Measurements from ENCODE around the gene ZMAT3.

The ZMAT3 gene

DNA sequence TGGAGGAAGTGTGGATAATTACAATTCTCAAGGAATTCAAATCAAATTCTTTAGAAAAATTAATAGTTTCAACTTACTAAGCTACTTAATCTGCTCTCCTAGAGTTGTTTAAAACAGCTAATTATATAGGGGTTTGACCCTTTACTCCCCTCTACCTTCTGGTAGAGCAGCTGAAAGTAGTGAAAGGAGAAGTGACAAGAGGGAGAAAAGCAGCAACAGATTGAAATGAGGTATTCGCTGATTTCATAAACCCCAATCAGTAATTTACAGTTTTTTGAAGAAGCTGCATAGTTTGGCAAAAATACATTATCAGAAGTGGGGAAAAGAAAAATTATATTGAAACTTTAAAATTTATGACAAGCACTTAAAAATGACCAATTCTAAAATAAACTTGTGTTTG is 52.8 kb downstream of the ZMAT3 start:
- DNase-seq: no peak

DNA sequence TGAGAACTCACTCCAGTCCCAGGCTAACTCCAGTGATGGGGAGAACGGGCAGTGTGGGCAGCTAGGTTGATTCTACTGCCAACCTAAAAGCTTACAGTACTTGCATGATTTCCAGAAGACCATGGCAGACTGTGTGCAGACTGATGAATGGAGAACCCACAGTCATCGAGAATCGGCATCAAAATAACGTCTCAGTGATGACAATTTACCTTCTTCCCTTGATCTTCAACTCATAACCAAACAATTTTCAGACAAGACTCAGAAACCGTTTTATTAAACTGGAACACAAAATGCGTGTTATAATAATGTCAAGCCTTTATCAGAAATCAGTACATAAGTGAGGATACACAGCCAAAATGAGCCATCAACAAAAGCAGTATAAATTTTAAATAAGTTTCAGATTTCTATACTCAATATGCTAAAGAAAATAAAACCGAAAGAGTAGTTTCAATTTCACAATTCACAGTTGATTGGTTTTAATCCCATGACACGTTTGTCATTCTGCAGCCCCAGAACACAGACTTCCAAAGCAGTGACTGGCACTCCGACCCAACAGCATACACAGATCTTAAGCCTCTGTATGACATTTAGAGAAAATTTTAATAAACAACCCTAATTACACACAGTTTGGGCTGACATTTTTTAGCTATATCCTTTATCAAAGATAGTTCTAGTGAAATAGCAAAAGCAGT is 54.5 kb downstream of the ZMAT3 start:
- no peak for DNase-seq

DNA sequence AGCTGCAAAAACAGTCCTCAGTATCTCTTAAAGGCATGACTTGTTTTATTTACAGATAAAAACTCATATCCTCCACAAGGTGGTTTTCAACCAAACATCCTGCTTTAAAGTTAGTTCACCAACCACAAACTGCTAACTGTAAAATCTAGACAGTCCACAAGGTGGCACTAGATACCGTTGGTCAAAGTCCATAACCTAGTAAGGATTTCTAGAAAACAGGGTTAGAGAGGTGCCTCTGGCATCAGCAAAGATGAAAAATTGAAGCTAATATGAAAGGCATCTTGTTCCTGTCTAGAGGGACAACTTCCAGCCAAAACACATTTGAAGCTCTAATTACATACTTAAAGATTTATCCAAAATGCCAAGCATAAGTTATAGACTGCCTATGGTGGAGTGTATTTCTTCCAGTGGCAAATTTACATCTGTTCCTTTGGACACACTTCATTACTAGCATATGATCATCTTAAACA is 56.0 kb downstream of the ZMAT3 start:
- DNase-seq: peak; percentile 31

DNA sequence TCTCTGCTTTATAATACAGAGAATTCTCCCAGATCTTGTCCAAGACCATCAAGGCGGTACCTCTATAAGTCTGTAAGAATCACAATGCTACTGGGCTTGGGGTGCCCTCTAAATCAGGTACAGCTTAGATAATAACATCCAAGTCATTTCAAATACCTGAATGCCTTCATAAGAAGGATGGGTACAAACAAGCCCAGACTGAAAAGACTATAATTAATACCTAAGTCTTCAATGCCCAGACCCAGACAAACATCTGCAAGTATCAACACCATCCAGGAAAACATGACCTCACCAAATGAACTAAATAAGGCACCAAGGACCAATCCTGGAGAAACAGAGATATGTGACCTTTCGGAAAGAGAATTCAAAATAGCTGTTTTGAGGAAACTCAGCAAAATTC is 65.9 kb downstream of the ZMAT3 start:
- DNase-seq: no peak

DNA sequence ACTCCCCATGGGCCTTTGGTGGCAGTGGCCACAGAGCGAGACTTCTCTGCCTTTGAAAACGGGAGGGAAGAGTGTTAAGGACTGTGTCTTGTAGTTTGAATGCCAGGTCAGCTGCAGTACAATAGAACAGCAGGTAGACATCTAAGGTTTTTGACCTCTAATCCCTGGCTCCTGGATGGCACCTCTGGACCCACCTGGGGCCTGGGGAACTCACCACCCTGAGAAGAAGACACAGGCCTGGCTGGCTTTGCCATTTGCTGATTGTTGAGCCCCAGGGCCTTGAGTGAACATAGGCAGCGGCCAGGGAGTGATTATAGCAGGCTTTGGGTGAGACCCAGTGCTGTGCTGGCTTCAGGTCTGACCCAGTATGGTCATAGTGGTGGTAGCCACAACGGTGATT is 66.4 kb downstream of the ZMAT3 start:
- DNase-seq: no peak

DNA sequence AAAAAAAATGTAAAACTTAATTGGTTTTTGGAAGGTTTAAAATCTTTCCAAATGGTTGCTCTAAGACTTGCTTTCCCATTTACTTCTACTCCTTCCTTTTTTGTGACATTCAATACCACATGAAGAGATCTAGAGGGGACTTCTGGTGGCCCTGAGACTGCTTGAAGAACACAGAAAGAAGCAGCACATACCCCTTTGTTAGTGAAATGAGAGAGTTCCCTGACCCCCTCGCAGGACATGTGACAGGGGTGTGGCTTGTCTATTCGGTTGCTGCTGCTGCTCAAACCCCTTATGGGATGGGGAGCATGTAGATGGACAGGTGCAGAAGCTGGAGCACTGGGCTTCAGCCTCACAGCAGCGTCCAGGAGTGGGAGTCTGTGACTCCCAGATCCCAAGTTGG is 71.0 kb downstream of the ZMAT3 start:
- DNase-seq: no peak

DNA sequence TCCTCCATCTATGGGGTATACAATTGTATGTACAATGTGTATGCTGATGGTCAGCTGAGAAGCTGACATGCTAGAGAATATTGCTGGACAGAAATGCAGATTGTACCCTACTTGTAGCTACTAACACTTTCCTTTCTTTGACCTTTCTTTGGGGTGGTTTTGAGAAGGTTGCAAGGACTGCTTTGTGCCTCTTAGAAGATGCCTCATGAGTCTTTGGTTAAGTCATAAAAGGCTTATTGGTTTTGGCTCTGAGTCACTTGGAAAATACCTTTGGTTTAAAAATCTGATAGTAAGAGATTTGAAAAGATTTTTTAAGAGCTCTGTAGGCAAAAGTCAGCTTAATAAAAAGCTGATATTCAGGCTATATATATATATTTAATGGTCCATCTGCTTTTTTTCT is 71.5 kb downstream of the ZMAT3 start:
- DNase-seq: no peak

DNA sequence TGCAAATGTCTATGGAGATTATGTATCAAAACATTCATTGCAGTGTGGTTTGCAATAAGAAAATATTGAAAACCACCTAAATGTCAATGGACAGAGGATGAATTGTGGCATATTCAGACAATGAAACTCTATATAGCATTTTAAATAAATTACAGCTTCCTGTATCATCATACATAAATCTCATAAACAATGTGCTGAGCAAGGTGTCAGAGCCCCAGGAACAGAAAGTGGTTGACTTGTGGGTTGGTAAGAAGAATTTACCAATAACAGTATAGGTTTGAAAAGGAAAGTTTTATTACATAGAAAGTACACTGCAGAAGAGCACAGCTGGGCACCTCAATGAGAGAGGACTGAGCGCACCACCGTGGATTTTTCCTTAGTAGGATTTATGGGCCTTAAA is 75.2 kb downstream of the ZMAT3 start:
- no peak for DNase-seq

DNA sequence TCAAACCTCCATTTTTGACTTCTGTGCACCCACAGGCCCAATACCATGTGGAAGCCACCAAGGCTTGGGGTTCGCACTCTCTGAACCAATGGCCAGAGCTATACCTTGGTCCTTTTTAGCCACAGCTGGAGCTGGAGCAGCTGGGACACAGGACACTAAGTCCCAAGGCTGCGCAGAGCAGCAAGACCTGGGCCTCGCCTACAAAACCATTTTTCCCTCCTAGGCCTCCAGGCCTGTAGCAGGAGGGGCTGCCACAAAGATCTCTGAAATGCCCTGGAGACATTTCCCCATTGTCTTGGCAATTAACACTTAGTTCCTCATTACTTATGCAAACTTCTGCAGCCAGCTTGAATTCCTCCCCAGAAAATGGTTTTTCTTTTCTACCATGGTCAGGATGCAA is 81.3 kb downstream of the ZMAT3 start:
- DNase-seq: no peak

DNA sequence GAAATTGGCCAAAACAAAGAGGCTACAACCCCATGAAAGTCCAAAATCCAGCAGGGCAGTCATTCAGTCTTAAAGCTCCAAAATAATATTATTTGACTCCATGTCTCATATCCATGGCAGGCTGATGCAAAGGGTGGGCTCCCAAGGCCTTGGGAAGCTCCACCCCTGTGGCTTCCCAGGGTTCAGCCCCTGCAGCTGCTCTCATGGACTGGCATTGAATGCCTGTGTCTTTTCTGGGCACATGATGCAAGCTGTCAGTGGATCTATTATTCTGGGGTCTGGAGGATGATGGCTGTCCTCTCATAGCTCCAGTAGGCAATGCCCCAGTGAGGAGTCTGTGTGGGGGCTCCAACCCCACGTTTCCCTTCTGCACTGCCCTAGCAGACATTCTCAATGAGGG is 81.8 kb downstream of the ZMAT3 start:
- no peak for DNase-seq

DNA sequence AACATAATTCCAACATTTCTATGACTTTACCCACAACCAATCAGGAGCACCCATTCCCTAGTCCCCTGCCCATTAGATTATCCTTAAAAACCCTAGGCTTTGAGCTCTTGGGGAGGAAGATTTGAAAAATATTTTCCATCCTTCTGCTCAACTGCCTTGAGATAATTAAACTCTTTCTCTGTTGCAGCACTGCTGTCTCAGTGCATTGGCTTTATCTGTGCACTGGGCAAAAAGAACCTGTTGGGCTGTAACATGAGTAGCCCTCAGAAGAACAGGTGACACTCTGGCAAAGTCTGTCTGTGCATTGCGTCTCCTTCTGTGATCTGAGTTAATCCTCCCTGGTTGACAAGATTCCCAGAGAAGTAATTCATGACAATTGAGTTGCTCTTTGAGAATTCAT is 83.9 kb downstream of the ZMAT3 start:
- DNase-seq: no peak

DNA sequence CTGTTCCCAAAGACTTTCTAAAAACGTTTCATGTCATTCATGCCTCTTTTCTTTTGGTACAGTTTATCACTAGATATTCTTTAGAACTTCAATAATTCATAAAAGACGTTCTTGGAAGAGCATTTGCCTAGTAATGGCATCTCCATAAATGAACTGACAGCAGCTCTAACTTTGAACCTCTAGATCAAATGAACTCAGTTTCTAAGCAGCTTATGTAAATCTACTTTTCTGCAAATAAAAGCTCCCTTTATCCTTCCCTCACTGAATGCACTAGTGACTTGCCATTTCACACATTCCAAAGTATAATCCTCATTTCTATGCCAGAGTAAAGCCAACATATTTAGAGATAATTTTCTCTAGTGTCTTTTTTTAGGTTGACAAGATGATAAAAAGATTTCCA is 85.2 kb downstream of the ZMAT3 start:
- DNase-seq: no peak

DNA sequence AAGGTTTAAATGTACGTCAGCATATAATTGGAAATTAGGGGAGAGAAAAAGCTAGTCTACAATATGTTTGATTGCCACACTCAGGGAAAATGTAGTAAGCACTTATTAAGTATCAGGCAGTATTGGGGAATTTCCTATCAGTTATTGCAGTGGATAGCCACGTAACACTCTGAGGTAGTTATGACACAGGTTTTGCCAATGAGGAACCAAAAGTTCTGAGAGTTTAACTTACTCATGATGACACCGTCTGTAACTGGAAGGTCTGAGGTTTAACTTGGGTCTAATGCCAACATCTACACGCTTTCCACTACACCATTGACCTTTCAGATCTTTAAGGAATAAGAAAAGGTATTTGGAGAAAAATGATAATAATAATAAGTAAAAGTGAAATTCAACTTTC is 89.5 kb downstream of the ZMAT3 start:
- no peak for DNase-seq

DNA sequence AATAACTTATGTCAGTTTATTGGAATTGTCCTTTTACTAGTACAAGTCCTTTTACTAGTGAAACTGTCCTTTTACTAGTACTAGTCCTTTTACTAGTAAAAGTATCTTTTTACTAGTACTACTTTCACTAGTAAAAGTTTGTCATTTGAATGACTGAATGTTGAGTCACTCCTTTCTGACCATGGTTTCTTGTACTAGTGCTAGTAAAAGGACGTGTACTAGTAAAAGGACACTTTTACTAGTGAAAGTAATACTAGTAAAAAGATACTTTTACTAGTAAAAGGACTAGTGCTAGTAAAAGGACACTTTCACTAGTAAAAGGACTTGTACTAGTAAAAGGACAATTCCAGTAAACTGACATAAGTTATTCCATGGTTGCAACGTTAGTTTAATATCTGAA is 96.3 kb downstream of the ZMAT3 start:
- DNase-seq: no peak

DNA sequence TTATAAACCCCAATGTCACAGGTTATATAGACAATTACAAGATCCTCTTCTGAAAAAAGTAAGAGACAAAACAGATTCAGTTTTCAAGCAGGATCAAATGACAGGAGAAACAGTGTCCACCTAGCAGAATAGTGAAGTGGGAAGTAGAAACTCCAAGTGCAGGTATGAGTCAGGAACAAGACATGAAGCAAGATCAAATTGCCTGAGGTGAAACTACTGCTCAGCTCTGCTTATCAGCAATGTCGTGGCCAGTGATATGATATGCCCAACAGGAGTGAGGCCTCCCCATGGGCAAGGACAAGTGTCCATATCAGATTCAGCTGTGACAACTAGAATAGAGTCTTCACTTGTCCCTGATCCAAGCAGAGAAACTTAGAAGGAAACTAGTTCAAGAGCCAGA is 100.0 kb downstream of the ZMAT3 start:
- DNase-seq: no peak

DNA sequence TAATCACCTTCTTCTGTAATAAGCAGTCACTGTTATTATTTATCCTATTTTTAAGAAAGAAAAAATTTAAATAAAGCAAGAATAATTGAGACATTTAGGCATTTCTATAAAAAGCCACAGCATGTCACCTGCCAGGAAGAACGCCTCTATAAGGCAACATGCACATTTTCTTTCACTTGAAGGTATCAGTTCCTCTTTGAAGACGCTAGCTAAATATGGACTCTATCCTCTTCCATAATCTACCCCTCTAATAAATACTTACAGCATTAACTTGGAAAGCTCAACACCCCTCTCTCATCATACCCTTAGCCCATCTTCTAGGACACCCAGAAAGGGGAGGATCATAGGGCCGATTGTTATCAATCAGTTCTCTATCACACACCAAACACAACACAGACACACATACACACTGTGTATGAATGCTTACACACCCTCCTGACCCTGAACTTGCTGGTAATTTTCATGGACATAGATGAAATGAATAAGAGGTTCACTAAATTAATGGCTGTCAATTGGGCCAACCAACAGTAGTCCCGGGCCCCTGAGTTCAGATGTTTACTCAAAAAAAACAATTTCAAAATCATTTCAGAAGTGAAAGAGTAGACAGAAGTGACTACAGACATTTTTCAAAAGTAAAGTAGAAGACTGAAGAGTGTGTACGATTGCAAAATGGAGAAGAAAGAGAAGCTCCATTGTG is 102.5 kb downstream of the ZMAT3 start:
- DNase-seq: no peak

Data from NCI-H1436 treated with DMSO at 0.1 percent for 48 hours (cell line).